ENCODE measurements around the gene PTPRG.

The PTPRG gene

DNA sequence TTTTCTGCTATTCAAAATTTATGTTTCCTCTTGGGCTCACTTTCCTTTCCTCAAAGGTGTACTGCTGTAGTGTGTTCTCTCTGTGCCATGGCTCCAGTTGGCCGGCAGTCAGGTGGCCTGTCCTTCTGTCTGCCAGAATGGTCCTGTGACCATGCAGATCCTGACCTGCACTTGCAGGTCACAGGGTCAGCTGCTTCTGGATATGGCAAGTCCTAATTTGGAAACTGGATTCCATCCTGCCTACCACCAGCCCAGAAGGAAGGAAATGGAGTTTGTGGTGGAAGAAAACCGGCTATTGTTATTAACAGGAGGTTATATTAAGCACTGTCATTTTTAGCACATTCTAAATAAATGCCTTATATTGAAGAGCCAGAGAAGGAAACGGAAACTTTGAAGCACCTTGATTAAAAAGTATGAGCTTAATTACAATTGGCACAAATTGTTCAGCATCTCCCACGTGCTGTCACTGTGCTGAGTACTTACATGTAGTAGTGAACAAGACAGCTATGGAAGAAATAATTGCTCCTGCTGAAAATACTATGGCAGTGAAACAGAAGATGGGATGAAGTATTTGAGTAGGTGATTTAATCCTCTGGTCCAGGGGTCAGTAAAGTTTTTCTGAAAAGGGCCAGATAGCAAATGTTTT is 362.8 kb downstream of the PTPRG start:
- no peak overlapping the region for H3K4me3 ChIP-seq (ENCODE audit: low read depth, low read length)
- no peak for DNase-seq (ENCODE audit: low read depth)

DNA sequence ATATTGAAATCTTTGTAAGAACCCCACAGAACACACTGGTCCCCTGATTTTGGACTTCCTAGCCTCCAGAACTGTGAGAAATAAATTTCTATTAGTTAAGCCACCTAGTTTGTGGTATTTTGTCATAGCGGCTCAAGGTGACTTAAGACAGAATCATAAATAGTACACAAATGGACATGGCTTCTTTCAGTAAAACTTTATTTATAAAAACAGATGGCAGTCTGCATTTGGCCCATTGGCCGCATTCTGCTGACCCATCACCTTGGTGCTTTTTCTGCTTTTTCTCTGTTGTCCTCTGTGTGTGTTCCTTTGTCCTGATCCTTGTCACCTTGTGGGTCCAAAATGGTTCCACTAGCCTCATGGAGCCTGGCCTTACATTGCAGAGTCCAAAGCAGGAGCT is 363.6 kb downstream of the PTPRG start:
- no peak overlapping the region for H3K4me3 ChIP-seq (ENCODE audit: low read depth, low read length)
- no peak for DNase-seq (ENCODE audit: low read depth)

DNA sequence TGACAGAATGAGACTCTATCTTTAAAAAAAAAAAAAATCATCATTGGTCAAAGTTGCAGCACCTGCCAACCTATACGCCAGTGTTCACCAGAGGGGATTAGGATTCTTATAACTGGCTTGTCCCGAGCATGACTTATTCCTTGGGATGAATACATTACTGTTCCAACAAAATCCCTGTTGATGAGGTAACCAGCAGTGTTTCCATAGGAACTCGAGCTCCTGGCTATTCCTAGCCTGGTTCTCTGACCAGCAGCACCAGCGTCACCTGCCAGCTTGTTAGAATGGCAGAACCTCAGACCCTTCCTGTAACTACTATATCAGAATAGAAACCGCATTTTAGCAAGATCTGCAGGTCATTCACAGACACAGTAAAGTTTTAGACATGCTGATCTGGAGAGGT is 364.4 kb downstream of the PTPRG start:
- no peak for DNase-seq (ENCODE audit: low read depth)

DNA sequence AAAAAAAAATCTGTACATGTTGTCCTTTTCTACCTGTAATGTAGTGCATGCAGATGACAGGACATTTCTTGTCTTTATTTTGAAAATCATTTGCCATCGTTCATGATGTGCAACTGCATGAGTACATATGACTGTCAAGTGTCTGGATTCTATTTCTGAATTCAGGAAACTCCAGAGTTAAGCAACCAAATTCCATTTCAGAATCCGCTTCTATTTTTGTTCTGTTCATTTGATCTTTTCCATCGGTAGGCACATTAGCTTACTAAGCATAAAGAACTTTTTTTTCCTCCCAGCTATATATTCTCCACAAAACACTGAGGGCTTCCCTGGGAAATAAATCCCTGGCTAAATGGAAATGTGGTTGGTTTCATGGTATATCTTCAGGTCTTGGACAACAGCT is 365.6 kb downstream of the PTPRG start:
- DNase-seq (ENCODE audit: low read depth): peak; percentile 31
- H3K4me3 ChIP-seq (ENCODE audit: low read depth, low read length): no peak overlapping the region

More for the DNA sequence above, 364.4 kb downstream of the PTPRG start:
- H3K4me3 ChIP-seq (ENCODE audit: low read depth, low read length): no peak overlapping the region

DNA sequence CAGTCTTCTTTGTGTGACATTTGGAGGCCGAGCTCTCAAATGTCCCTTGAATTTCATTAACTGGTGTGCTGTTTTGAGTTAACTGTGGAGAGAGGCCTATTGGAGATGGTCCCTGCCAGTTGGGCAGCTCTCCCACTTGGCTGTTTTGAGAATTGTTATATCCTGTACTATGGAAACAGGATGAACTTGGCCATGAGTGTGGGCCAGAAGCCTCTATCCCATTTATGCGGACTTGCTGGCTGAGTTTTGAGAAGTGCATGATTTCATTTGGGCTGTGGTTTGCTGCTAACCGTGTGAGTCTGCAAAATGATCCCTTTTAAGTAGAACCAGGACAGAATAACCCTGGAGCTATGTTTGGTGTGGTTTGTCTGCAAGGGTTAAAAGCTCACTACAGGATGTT is 366.0 kb downstream of the PTPRG start:
- DNase-seq (ENCODE audit: low read depth): peak; percentile 81
- H3K4me3 ChIP-seq (ENCODE audit: low read depth, low read length): no peak overlapping the region

GRCh38 chr3:61928039-61928438 is 366.7 kb downstream of the PTPRG start:
- H3K4me3 ChIP-seq (ENCODE audit: low read depth, low read length): no peak overlapping the region
- peak; percentile 25 for DNase-seq (ENCODE audit: low read depth)

- DNase-seq (ENCODE audit: low read depth): no peak
- no peak overlapping the region for H3K4me3 ChIP-seq (ENCODE audit: low read depth, low read length)
Observed at GRCh38 chr3:61928776-61929314, 367.5 kb downstream of the PTPRG start.

GRCh38 chr3:61929617-61930016 is 368.2 kb downstream of the PTPRG start:
- no peak for DNase-seq (ENCODE audit: low read depth)
- no peak overlapping the region for H3K4me3 ChIP-seq (ENCODE audit: low read depth, low read length)

DNA sequence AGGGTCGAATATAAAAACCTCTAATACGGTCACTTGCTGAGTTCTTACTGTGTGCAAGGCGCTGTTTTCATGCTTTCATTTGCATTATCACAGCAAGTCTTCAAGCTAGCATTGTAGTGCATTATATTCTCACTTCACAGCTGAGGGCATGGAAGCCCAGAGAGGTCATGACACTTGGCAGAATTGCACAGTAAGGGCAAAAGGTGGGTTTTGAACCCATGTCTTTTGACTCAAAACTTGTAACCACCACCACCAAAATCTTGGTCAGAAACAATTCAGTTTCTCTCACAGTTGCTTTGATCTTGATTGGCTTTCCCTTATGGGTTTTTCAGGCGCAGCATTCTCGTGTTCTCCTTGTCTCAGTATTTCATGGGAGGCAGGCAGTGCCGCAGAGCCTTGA is 371.1 kb downstream of the PTPRG start:
- no peak overlapping the region for H3K4me3 ChIP-seq (ENCODE audit: low read depth, low read length)
- DNase-seq (ENCODE audit: low read depth): no peak

DNA sequence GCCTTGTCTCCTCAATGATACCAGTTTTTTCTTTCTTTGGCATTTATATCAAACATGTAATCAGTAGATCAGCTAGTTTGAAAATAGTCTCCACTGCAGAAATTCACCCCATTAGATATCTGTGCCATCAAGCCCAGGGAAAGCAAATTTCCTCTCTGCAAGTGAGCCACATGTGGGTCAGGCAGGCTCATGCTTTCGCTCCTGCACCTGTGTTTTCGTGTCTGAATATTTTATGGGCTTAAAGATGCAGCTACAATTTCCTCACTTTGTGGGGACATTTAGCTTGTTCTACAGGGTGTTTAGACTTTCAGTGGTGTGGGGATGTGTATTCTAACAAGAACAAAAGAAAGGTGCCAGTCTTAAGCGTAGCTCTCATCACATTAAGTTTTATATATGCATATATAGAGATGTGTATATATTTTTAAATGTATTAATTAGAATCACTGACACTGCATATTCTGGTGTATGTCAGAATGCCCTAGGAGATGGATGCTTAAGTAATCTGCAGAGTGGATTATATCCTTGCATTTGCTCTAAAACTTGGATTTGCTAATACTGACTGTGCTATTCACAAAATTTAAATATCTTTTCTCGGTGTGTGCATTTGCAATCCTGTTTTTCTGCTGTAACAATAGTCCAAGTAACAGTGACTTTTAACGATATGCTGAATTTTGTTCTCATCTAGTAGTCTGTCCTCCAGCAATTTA is 372.6 kb downstream of the PTPRG start:
- H3K4me3 ChIP-seq (ENCODE audit: low read depth, low read length): no peak overlapping the region
- DNase-seq (ENCODE audit: low read depth): no peak

DNA sequence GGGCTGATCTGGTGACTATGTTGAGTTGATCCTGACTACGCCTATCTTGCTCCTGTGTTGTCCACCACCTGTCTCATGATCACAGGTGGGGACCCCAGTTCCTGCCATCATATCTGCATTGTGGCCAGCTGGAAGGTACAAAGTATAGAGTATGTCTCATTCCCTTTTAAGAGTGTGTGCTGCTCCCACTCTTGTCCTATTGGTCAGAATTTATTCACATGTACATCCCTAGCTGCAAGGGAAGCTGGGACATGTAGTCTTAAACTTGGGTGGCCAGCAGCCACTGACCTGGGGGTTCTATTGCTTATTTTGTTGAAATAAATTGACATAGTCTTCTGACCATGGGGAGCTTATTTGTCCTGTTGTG is 373.1 kb downstream of the PTPRG start:
- DNase-seq (ENCODE audit: low read depth): no peak
- H3K4me3 ChIP-seq (ENCODE audit: low read depth, low read length): no peak overlapping the region

DNA sequence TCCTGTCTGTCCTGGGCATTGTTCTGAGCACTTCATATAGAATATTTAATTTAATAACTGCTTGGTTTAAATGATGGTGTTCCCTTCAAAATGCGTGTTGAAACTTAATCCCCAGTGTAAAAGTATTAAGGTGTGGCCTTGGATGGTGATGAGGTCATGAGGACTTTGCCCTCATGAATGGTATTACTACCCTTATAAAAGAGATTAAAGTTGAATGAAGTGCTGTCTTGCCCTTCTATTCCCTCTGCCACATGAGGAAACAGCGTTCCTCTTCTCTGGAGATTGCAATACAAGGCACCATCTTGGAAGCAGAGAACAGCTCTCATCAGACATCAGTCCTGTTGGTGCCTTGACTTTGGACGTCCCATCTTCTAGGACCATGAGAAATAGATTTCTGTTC is 374.4 kb downstream of the PTPRG start:
- no peak for DNase-seq (ENCODE audit: low read depth)
- H3K4me3 ChIP-seq (ENCODE audit: low read depth, low read length): no peak overlapping the region

GRCh38 chr3:61936344-61936937 is 375.1 kb downstream of the PTPRG start:
- no peak overlapping the region for H3K4me3 ChIP-seq (ENCODE audit: low read depth, low read length)
- DNase-seq (ENCODE audit: low read depth): no peak

DNA sequence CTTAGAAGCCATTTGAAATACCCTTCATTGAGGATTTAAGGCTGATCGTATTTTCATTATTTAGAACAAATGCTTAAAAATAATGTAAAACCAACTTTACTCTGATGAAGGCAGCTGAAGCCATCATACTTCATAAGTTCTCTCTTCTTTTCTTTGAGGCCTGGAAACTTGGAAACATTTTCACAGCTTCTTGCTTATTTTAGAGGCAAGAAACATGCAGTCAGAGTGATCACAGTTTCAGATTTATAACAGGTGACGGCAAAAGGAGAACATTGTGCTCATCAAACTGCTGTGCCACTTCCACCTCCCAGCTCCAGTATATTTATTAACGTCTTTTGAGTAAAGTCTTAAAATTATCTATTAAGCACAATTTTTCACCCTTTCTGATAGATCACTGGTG is 376.1 kb downstream of the PTPRG start:
- no peak overlapping the region for H3K4me3 ChIP-seq (ENCODE audit: low read depth, low read length)
- no peak for DNase-seq (ENCODE audit: low read depth)

- no peak overlapping the region for H3K4me3 ChIP-seq (ENCODE audit: low read depth, low read length)
- DNase-seq (ENCODE audit: low read depth): no peak
Observed at GRCh38 chr3:61938878-61939549, 377.6 kb downstream of the PTPRG start.

- no peak for DNase-seq (ENCODE audit: low read depth)
Observed at GRCh38 chr3:61940236-61940635, 378.9 kb downstream of the PTPRG start.

GRCh38 chr3:61943975-61944374 is 382.6 kb downstream of the PTPRG start:
- no peak for DNase-seq (ENCODE audit: low read depth)

More at GRCh38 chr3:61940236-61940635, 378.9 kb downstream of the PTPRG start:
- H3K4me3 ChIP-seq (ENCODE audit: low read depth, low read length): no peak overlapping the region

GRCh38 chr3:61944726-61945125 is 383.4 kb downstream of the PTPRG start:
- no peak for DNase-seq (ENCODE audit: low read depth)

More at GRCh38 chr3:61943975-61944374, 382.6 kb downstream of the PTPRG start:
- no peak overlapping the region for H3K4me3 ChIP-seq (ENCODE audit: low read depth, low read length)

DNA sequence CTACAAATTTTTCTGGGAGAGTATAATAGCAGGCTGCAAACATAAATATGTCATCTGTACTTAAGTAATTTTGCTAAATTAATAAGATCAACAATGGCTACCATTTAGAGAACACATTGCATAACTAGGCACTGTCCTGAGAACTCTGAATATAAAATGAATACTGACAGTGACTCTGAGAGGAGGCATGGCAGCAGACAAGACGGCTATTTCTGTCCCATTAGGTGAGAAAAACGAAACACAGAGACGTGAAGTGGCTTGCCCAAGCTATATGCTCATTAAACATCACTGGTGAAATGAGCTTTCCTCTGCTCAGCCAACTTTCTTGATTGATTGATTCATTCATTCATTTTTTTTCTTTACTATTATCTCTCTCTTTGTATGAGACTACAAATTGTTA is 384.3 kb downstream of the PTPRG start:
- H3K4me3 ChIP-seq (ENCODE audit: low read depth, low read length): no peak overlapping the region
- no peak for DNase-seq (ENCODE audit: low read depth)

More at GRCh38 chr3:61944726-61945125, 383.4 kb downstream of the PTPRG start:
- H3K4me3 ChIP-seq (ENCODE audit: low read depth, low read length): no peak overlapping the region
